Vagina (tissue), 2 donors: ENCODE measurements around the gene UBE2G1. TPM values are rescaled to one million over a fixed set of nuclear protein-coding genes. Genes with fewer than 3 reads are reported as not detected.
A peak's percentile ranks its signal among the peaks of the same experiment; 100 is the strongest.

ENCODE experiments used
- DNase-seq, 2 donors: peaks; one replicate each; pipeline ENCODE4 v3.0.0-alpha.2; 2017; ENCODE audit errors: extremely low spot score in 2 of 2
- H3K27ac ChIP-seq: fragments of 200-600 bp; sonication (generic); one replicate; pipeline ENCODE4 v1.5.1; 2019
- H3K27me3 ChIP-seq: fragments of 200-600 bp; sonication (generic); one replicate; pipeline ENCODE4 v1.5.1; 2019
- H3K36me3 ChIP-seq, 2 donors: fragments of 200-600 bp; sonication (generic); one replicate each; pipeline ENCODE4 v1.5.1; 2017 to 2019
- H3K4me1 ChIP-seq: fragments of 200-600 bp; sonication (generic); one replicate; pipeline ENCODE4 v1.5.1; 2019
- H3K4me3 ChIP-seq, 2 donors: fragments of 200-600 bp; sonication (generic); 1 replicate in 1 of 2; 2 replicates in 1 of 2; pipeline ENCODE4 v1.5.1; 2016 to 2019
- H3K9me3 ChIP-seq: fragments of 200-600 bp; sonication (generic); one replicate; pipeline ENCODE4 v1.5.1; 2019
- CTCF ChIP-seq, 3 experiments: fragments of 450-650 bp in 2 of 3; fragments of 200-600 bp in 1 of 3; sonication (generic) in 1 of 3; IDR thresholded peaks; one replicate each; pipeline ENCODE4 v1.5.1; 2017 to 2019; ENCODE audit warnings: antibody characterized with exemption in 3 of 3, mild to moderate bottlenecking in 2 of 3, moderate library complexity in 2 of 3
- POLR2A ChIP-seq, 2 donors: fragments of 450-650 bp; IDR thresholded peaks; one replicate each; pipeline ENCODE4 v1.6.1; 2017; ENCODE audit warnings: antibody characterized with exemption in 2 of 2, mild to moderate bottlenecking in 2 of 2, moderate library complexity in 2 of 2
- POLR2AphosphoS5 ChIP-seq, 2 donors: sonication (generic); formaldehyde crosslinking; IDR thresholded peaks; one replicate each; pipeline ENCODE4 v1.9.0; 2017; ENCODE audit warnings: antibody characterized with exemption in 2 of 2, mild to moderate bottlenecking in 2 of 2, low read depth in 1 of 2; ENCODE audit not compliant: insufficient read depth in 1 of 2
- intact Hi-C: fragments of 100-400 bp; cut with DNase I; formaldehyde crosslinking; loops from one replicate; pipeline ENCODE4 v1.15.1; 2023
- total RNA-seq: library from RNA; depleted of rRNA; stranded (reverse); fragments of >200 nt; gene quantifications from one replicate; pipeline ENCODE4 v1.2.3, GENCODE V29; 2016

The UBE2G1 gene
- total RNA-seq, 1 donor from 2014 or later, result 45.4 TPM

GRCh38 chr17:4309897-4310296 lies 56.6 kb downstream of the UBE2G1 start:
- H3K4me1 ChIP-seq, result peaks cover 46% of the 10 kb centered on the region
- peaks cover 0 to 7% of the 10 kb centered on the region in 2 donors for H3K36me3 ChIP-seq
- no peaks in the 10 kb centered on the region for H3K27me3 ChIP-seq
- intact Hi-C loops, result no loop called here
- no peaks in the 10 kb centered on the region for H3K9me3 ChIP-seq
- no peak for DNase-seq
- no peak overlapping the region for H3K27ac ChIP-seq
- TF ChIP-seq POLR2A (IDR thresholded peaks at IDR 0.05) (no peak), CTCF (IDR thresholded peaks at IDR 0.05) (no peak), POLR2AphosphoS5 (IDR thresholded peaks at IDR 0.05; ENCODE audit: insufficient read depth in 1 of 2, low read depth in 1 of 2) (no peak)
- no peak overlapping the region for H3K4me3 ChIP-seq

DNA sequence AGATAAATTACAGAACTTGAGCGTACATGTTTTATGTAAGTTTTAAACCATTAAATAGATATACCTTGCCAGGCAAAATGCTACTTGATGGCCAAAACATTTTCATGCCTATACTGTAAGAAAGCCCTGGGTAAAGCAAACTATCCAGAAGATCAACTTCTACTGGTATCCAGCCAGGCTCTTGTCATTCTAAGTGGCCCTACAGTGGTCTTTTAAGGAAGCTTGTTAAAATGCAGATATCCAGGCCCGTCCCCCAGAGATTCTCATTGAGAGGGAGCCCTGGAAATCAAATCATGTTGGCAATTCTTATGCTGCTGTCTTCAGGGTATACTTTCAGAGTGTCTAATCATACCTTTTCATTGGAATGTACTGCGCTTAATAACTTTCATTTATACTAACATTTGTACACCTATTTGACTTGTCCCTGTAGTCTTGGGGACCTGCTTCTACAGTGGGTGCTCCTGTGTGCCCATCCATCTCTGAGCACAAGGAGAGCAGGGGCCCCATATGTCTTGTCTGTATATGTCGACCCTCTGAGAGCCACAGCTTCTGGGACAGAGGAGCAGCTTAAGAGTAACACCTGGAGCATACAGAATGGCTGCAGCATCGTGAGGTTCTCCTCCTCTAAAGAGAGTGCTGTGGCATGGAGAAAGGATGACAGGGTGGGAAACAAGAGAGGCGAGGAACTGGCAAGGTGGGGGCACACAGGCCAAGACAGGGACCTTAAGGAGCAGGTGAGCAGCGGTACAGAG lies 59.1 kb downstream of the UBE2G1 start:
- H3K36me3 ChIP-seq, result peaks cover 0 to 7% of the 10 kb centered on the region in 2 donors
- no peaks in the 10 kb centered on the region for H3K9me3 ChIP-seq
- DNase-seq, result no peak
- no peak overlapping the region for H3K27ac ChIP-seq
- no peak for TF ChIP-seq POLR2AphosphoS5 (IDR thresholded peaks at IDR 0.05; ENCODE audit: insufficient read depth in 1 of 2, low read depth in 1 of 2)
- no peak for TF ChIP-seq CTCF (IDR thresholded peaks at IDR 0.05)
- no peak for TF ChIP-seq POLR2A (IDR thresholded peaks at IDR 0.05)
- H3K27me3 ChIP-seq, result no peaks in the 10 kb centered on the region
- H3K4me3 ChIP-seq, result no peak overlapping the region
- intact Hi-C loops, result no loop called here
- peaks cover 26% of the 10 kb centered on the region for H3K4me1 ChIP-seq

DNA sequence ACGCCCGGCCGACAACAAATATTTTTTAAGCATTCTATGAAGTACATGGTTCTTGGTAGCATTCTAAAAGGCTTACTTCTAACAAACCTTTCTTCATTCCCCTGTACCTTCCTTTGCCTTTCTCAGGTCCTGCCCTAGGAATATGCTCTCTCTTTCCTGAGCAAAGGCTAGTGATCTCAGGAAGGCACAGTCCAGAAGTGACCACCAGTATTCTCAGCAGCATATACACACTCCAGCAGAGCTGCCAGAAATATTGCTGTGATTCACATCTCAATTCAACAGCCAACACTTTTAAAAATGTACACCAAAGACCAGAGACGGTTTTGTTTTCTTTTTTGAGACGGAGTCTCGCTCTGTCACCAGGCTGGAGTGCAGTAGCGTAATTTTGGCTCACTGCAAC lies 61.3 kb downstream of the UBE2G1 start:
- Histone ChIP-seq H3K36me3 (peaks cover 0 to 7% of the 10 kb centered on the region in 2 donors), H3K27me3 (no peaks in the 10 kb centered on the region), H3K4me3 (no peak overlapping the region), H3K27ac (no peak overlapping the region), H3K4me1 (peaks cover 19% of the 10 kb centered on the region), H3K9me3 (no peaks in the 10 kb centered on the region)
- DNase-seq, result no peak
- no peak for TF ChIP-seq CTCF (IDR thresholded peaks at IDR 0.05)
- no peak for TF ChIP-seq POLR2AphosphoS5 (IDR thresholded peaks at IDR 0.05; ENCODE audit: insufficient read depth in 1 of 2, low read depth in 1 of 2)
- TF ChIP-seq POLR2A (IDR thresholded peaks at IDR 0.05), result no peak
- intact Hi-C loops, result no loop called here

GRCh38 chr17:4304417-4305027 lies 62.0 kb downstream of the UBE2G1 start:
- Histone ChIP-seq H3K27ac (no peak overlapping the region), H3K9me3 (no peaks in the 10 kb centered on the region), H3K27me3 (no peaks in the 10 kb centered on the region), H3K36me3 (peaks cover 0 to 7% of the 10 kb centered on the region in 2 donors), H3K4me3 (no peak overlapping the region), H3K4me1 (peaks cover 12% of the 10 kb centered on the region)
- TF ChIP-seq CTCF (IDR thresholded peaks at IDR 0.05), result peak in 2 of 3 experiments; percentile 54 to 58
- no peak for TF ChIP-seq POLR2AphosphoS5 (IDR thresholded peaks at IDR 0.05; ENCODE audit: insufficient read depth in 1 of 2, low read depth in 1 of 2)
- TF ChIP-seq POLR2A (IDR thresholded peaks at IDR 0.05), result no peak
- DNase-seq, result no peak
- intact Hi-C loops, result no loop called here

DNA sequence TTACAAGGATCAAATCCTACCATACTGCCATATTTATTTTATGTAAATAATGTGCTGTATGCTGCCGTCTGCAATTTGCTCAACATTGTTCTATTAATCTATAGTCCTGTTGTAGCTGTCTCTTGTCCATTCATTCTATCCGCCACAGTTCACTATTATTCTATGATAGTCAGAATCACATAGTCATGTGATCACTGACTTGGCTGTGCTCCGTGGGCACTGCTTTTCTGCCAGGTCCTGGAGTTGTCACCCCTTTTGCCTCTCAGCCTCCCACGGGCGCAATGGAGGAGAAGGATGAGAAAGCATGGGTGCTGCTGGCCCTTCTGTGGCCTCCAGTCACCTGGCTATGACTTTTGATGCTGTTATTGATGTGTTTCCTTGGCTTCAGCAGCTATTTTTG lies 65.4 kb downstream of the UBE2G1 start:
- Histone ChIP-seq H3K27ac (no peak overlapping the region), H3K4me3 (no peak overlapping the region), H3K9me3 (no peaks in the 10 kb centered on the region), H3K4me1 (no peaks in the 10 kb centered on the region), H3K27me3 (no peaks in the 10 kb centered on the region), H3K36me3 (peaks cover 0 to 4% of the 10 kb centered on the region in 2 donors)
- no peak for TF ChIP-seq POLR2AphosphoS5 (IDR thresholded peaks at IDR 0.05; ENCODE audit: insufficient read depth in 1 of 2, low read depth in 1 of 2)
- no peak for TF ChIP-seq CTCF (IDR thresholded peaks at IDR 0.05)
- no peak for TF ChIP-seq POLR2A (IDR thresholded peaks at IDR 0.05)
- DNase-seq, result no peak
- intact Hi-C loops, result no loop called here
